Mammary epithelial cell (primary cell): ENCODE measurements around the gene ACER1.

ENCODE experiments used
- EZH2 ChIP-seq: IDR thresholded peaks from 2 replicates; pipeline ENCODE4 v1.6.1; 2012; ENCODE audit warnings: low read length, inconsistent platforms, borderline replicate concordance
- TF ChIP-seq, protein P1 (sequence below), 2 donors: IDR thresholded peaks in 1 of 2; conservative IDR thresholded peaks in 1 of 2; 2 replicates each; pipeline ENCODE4 v1.5.1; 2011 to 2012; ENCODE audit warnings: inconsistent platforms in 2 of 2, low read length in 2 of 2, mild to moderate bottlenecking in 2 of 2, control low read depth in 1 of 2, low read depth in 1 of 2; ENCODE audit not compliant: insufficient read depth in 1 of 2; ENCODE audit errors: extremely low read depth in 1 of 2

DNA sequence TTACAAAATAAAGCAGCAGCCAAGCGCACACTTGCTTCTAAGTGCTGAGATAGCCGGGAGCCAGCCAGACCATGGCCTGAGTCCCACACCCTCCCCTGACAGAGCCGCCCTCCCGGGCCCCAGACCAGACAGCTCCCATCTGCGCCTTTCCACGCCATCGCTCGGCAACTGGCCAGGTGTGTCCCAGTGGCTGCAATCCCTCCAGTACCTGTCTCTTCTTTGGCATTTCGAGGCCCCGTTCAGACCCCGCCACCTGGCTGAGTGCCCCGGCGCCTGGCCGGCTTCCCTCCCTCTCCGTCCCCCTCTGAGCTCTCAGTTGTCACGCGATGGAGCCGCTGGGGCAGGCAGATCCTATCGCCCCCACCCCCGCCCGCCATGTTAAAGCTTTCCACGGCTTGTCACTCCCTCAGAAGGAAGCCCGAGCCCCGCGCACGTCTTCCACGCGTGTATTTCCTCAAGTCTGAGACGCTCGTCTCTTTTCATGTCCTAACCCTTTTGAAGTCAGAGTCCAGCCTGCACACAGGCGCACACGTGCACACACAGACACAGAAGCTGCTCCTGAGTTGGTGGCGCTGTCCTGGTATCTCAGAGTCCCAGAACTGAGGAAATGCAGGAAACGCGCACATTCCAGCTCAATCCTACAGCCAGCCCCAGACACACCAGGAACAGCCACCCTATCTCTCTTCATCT is 61.5 kb downstream of the ACER1 start:
- TF ChIP-seq, protein P1, sequence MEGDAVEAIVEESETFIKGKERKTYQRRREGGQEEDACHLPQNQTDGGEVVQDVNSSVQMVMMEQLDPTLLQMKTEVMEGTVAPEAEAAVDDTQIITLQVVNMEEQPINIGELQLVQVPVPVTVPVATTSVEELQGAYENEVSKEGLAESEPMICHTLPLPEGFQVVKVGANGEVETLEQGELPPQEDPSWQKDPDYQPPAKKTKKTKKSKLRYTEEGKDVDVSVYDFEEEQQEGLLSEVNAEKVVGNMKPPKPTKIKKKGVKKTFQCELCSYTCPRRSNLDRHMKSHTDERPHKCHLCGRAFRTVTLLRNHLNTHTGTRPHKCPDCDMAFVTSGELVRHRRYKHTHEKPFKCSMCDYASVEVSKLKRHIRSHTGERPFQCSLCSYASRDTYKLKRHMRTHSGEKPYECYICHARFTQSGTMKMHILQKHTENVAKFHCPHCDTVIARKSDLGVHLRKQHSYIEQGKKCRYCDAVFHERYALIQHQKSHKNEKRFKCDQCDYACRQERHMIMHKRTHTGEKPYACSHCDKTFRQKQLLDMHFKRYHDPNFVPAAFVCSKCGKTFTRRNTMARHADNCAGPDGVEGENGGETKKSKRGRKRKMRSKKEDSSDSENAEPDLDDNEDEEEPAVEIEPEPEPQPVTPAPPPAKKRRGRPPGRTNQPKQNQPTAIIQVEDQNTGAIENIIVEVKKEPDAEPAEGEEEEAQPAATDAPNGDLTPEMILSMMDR (conservative IDR thresholded peaks at IDR 0.05 in 1 of 2, IDR thresholded peaks at IDR 0.05 in 1 of 2; ENCODE audit: extremely low read depth in 1 of 2, insufficient read depth in 1 of 2, low read depth in 1 of 2, low read length in 2 of 2): no peak
- no peak for TF ChIP-seq EZH2
